IMR-90 (cell line): ENCODE data around the gene POLR2L. TPM values are rescaled to one million over a fixed set of nuclear protein-coding genes. Genes with fewer than 3 reads are reported as not detected.

Experiments
- ATAC-seq: fragments of 200-7000 bp; cut with Tn5 transposase; 2 replicates; pipeline ENCODE4 v1.9.1; 2020; ENCODE audit warnings: low read depth, mild to moderate bottlenecking, moderate library complexity
- BruUV-seq: library from RNA; stranded (reverse); fragments of 400-500 nt; replicated peaks from 2 replicates; lab custom pipeline; 2021; lab: Mats Ljungman, UMichigan
- CTCF ChIA-PET: fragments of 300-600 bp; formaldehyde crosslinking; extraction: SDS; loops from one replicate; lab custom pipeline; 2021; ENCODE audit warnings: antibody characterized with exemption; lab: Yijun Ruan, JAX
- POLR2A ChIA-PET: fragments of 300-600 bp; sonication (Branson Sonifier 250); formaldehyde crosslinking; loops from one replicate; lab custom pipeline; 2022; ENCODE audit warnings: antibody characterized with exemption; ENCODE audit not compliant: unreplicated experiment; lab: Charles Lee
- DNase-seq: peaks from one replicate; pipeline ENCODE4 v3.0.0; 2013
- H2AFZ ChIP-seq: replicated peaks from 2 replicates; pipeline ENCODE3; 2013; ENCODE audit warnings: low read length, mild to moderate bottlenecking; ENCODE audit not compliant: poor library complexity
- H2AK5ac ChIP-seq: 2 replicates; pipeline ENCODE4 v1.6.1; 2013; ENCODE audit warnings: low read depth, low read length, inconsistent platforms
- H2AK9ac ChIP-seq: replicated peaks from 2 replicates; pipeline ENCODE3; 2013; ENCODE audit warnings: mild to moderate bottlenecking, low read depth, low read length, moderate library complexity; ENCODE audit not compliant: poor library complexity
- H2BK120ac ChIP-seq: 2 replicates; pipeline ENCODE4 v1.6.1; 2013; ENCODE audit warnings: low read depth, low read length, inconsistent platforms
- H2BK15ac ChIP-seq: 3 replicates; pipeline ENCODE4 v1.6.1; 2013; ENCODE audit warnings: low read depth, low read length, inconsistent platforms
- H2BK20ac ChIP-seq: 2 replicates; pipeline ENCODE4 v1.6.1; 2013; ENCODE audit warnings: low read depth, mild to moderate bottlenecking, inconsistent platforms, low read length, moderate library complexity
- H2BK5ac ChIP-seq: 2 replicates; pipeline ENCODE4 v1.6.1; 2013; ENCODE audit warnings: mild to moderate bottlenecking, low read depth, low read length, inconsistent platforms; ENCODE audit not compliant: poor library complexity, severe bottlenecking
- H3K14ac ChIP-seq: replicated peaks from 2 replicates; pipeline ENCODE4 v1.6.1; 2013; ENCODE audit warnings: low read depth, low read length, inconsistent platforms
- H3K18ac ChIP-seq: 2 replicates; pipeline ENCODE4 v1.6.1; 2013; ENCODE audit warnings: low read depth, low read length, control low read depth
- H3K23ac ChIP-seq: 2 replicates; pipeline ENCODE4 v1.6.1; 2013; ENCODE audit warnings: low read depth, low read length, inconsistent platforms
- H3K27ac ChIP-seq: 2 replicates; pipeline ENCODE4 v1.5.1; 2013; ENCODE audit warnings: mild to moderate bottlenecking, control low read depth, low read length; ENCODE audit not compliant: insufficient read depth
- H3K27me3 ChIP-seq: 2 replicates; pipeline ENCODE4 v1.6.1; 2013; ENCODE audit warnings: low read length; ENCODE audit not compliant: control insufficient read depth, insufficient read depth
- H3K36me3 ChIP-seq: 2 replicates; pipeline ENCODE4 v1.6.1; 2013; ENCODE audit warnings: low read length, mixed read lengths; ENCODE audit not compliant: control insufficient read depth, insufficient read depth
- H3K4ac ChIP-seq: 2 replicates; pipeline ENCODE4 v1.6.1; 2013; ENCODE audit warnings: low read depth, low read length, inconsistent platforms
- H3K4me1 ChIP-seq: 2 replicates; pipeline ENCODE4 v1.6.1; 2013; ENCODE audit warnings: low read length, mixed read lengths; ENCODE audit not compliant: control insufficient read depth, insufficient read depth
- H3K4me2 ChIP-seq: 2 replicates; pipeline ENCODE4 v1.6.1; 2013; ENCODE audit warnings: low read depth, mild to moderate bottlenecking, control low read depth, low read length, moderate library complexity
- H3K4me3 ChIP-seq: 2 replicates; pipeline ENCODE4 v1.5.1; 2013; ENCODE audit warnings: low read depth, mild to moderate bottlenecking, control low read depth, low read length, moderate library complexity; ENCODE audit not compliant: insufficient read depth
- H3K56ac ChIP-seq: 2 replicates; pipeline ENCODE4 v1.6.1; 2013; ENCODE audit warnings: low read length, inconsistent platforms; ENCODE audit not compliant: insufficient read depth; ENCODE audit errors: extremely low read depth
- H3K79me1 ChIP-seq, 2 experiments: 2 replicates each; pipeline ENCODE4 v1.6.1; 2013; ENCODE audit warnings: low read length in 2 of 2, inconsistent platforms in 1 of 2, low read depth in 1 of 2
- H3K9ac ChIP-seq: 2 replicates; pipeline ENCODE4 v1.6.1; 2013; ENCODE audit warnings: low read depth, low read length, control low read depth
- H3K9me1 ChIP-seq: 2 replicates; pipeline ENCODE4 v1.6.1; 2013; ENCODE audit warnings: low read length, inconsistent platforms; ENCODE audit not compliant: insufficient read depth
- H3K9me3 ChIP-seq: 2 replicates; pipeline ENCODE4 v1.6.1; 2013; ENCODE audit warnings: low read length; ENCODE audit not compliant: control insufficient read depth, insufficient read depth
- H4K20me1 ChIP-seq: 2 replicates; pipeline ENCODE4 v1.6.1; 2013; ENCODE audit warnings: low read length, inconsistent platforms; ENCODE audit not compliant: insufficient read depth
- H4K5ac ChIP-seq: 2 replicates; pipeline ENCODE4 v1.6.1; 2013; ENCODE audit warnings: mild to moderate bottlenecking, low read depth, low read length, control low read depth
- H4K8ac ChIP-seq, 2 experiments: 2 replicates each; pipeline ENCODE4 v1.6.1; 2013; ENCODE audit warnings: low read depth in 2 of 2, low read length in 2 of 2, control low read depth in 1 of 2, inconsistent platforms in 1 of 2
- H4K91ac ChIP-seq: 2 replicates; pipeline ENCODE4 v1.6.1; 2013; ENCODE audit warnings: low read depth, low read length, inconsistent platforms; ENCODE audit not compliant: insufficient read depth
- BHLHE40 ChIP-seq: fragments of 150-350 bp; IDR thresholded peaks from 2 replicates; pipeline ENCODE4 v1.6.1; 2016; ENCODE audit warnings: mild to moderate bottlenecking, low read depth, low read length
- CEBPB ChIP-seq: IDR thresholded peaks from 2 replicates; pipeline ENCODE4 v1.6.1; 2012; ENCODE audit warnings: low read depth, low read length, improper control_type of control experiment
- CHD1 ChIP-seq: IDR thresholded peaks from 2 replicates; pipeline ENCODE4 v1.6.1; 2012; ENCODE audit warnings: low read depth, low read length, improper control_type of control experiment
- ELK1 ChIP-seq: fragments of 150-350 bp; IDR thresholded peaks from 2 replicates; pipeline ENCODE4 v1.6.1; 2016; ENCODE audit warnings: low read depth, mild to moderate bottlenecking, low read length, moderate library complexity, borderline replicate concordance
- FOS ChIP-seq: fragments of 150-350 bp; IDR thresholded peaks from 2 replicates; pipeline ENCODE4 v1.6.1; 2016; ENCODE audit warnings: low read depth, low read length
- MAFK ChIP-seq: IDR thresholded peaks from 2 replicates; pipeline ENCODE4 v1.6.1; 2012; ENCODE audit warnings: low read depth, low read length, improper control_type of control experiment
- MAZ ChIP-seq: IDR thresholded peaks from 2 replicates; pipeline ENCODE4 v1.6.1; 2012; ENCODE audit warnings: low read depth, mild to moderate bottlenecking, low read length, improper control_type of control experiment, moderate library complexity, borderline replicate concordance
- MXI1 ChIP-seq: IDR thresholded peaks from 2 replicates; pipeline ENCODE4 v1.6.1; 2012; ENCODE audit warnings: low read depth, mild to moderate bottlenecking, low read length, moderate library complexity, borderline replicate concordance
- NFE2L2 ChIP-seq: fragments of 150-350 bp; IDR thresholded peaks from 2 replicates; pipeline ENCODE4 v1.6.1; 2016; ENCODE audit warnings: low read depth, mild to moderate bottlenecking, low read length
- POLR2A ChIP-seq: IDR thresholded peaks from 2 replicates; pipeline ENCODE4 v1.6.1; 2012; ENCODE audit warnings: mild to moderate bottlenecking, low read depth, low read length
- RAD21 ChIP-seq: IDR thresholded peaks from 2 replicates; pipeline ENCODE4 v1.6.1; 2012; ENCODE audit warnings: low read length, improper control_type of control experiment
- RCOR1 ChIP-seq: IDR thresholded peaks from 2 replicates; pipeline ENCODE4 v1.6.1; 2012; ENCODE audit warnings: mild to moderate bottlenecking, low read length, improper control_type of control experiment; ENCODE audit not compliant: insufficient replicate concordance
- RFX5 ChIP-seq: IDR thresholded peaks from 2 replicates; pipeline ENCODE4 v1.8.0; 2012; ENCODE audit warnings: low read depth, mild to moderate bottlenecking, low read length, moderate library complexity
- SMC3 ChIP-seq: fragments of 150-350 bp; IDR thresholded peaks from 2 replicates; pipeline ENCODE4 v1.6.1; 2016; ENCODE audit warnings: low read depth, mild to moderate bottlenecking, antibody characterized with exemption, low read length, moderate library complexity
- USF2 ChIP-seq: fragments of 150-350 bp; IDR thresholded peaks from 2 replicates; pipeline ENCODE4 v1.6.1; 2017; ENCODE audit warnings: mild to moderate bottlenecking, antibody characterized with exemption, low read length, low read depth
- WGBS, 2 experiments: methylation state at CpG; one replicate each; pipeline versions ENCODE4 v1.1.5 to v1.1.7; 2013; ENCODE audit warnings: missing lambda C conversion rate in 2 of 2; ENCODE audit not compliant: insufficient read length in 1 of 2; ENCODE audit errors: extremely low coverage in 2 of 2; 5-methylcytosine and 5-hydroxymethylcytosine counted together
- dilution Hi-C: fragments of 300-500 bp; cut with HindIII; formaldehyde crosslinking; loops from one replicate; pipeline ENCODE4 v1.14.3; 2018; ENCODE audit warnings: low sequenced_read_pairs; ENCODE audit not compliant: unreplicated experiment
- in situ Hi-C: fragments of 300-500 bp; cut with MboI; formaldehyde crosslinking; loops from 3 replicates; pipeline ENCODE4 v1.14.3; 2019; ENCODE audit warnings: low sequenced_read_pairs, inconsistent platforms, mixed read lengths
- intact Hi-C: fragments of 100-400 bp; cut with micrococcal nuclease; formaldehyde crosslinking; loops from 2 replicates; pipeline ENCODE4 v1.10.0; 2022
- polyA plus RNA-seq, 3 experiments: library from polyadenylated mRNA; depleted of rRNA; stranded (reverse); fragments of >200 nt; gene quantifications; 2 replicates each; pipeline ENCODE4 v1.2.3, GENCODE V29; 2012; ENCODE audit warnings: low replicate concordance in 1 of 3
- total RNA-seq: library from RNA; depleted of rRNA; stranded (reverse); fragments of >200 nt; gene quantifications from 2 replicates; pipeline ENCODE4 v1.2.3, GENCODE V29; 2012
- TF ChIP-seq, protein P1 (sequence below): conservative IDR thresholded peaks from 2 replicates; pipeline ENCODE4 v1.5.1; 2012; ENCODE audit warnings: mild to moderate bottlenecking, low read depth, low read length, improper control_type of control experiment

The POLR2L gene
- total and polyA plus RNA-seq, 2 of the 4 experiments (the other 2 are of a cell fraction) = 44.4 to 416 TPM

GRCh38 chr11:816433-816779 is 25.9 kb downstream of the POLR2L start:
- in situ Hi-C loops (no loop called here), dilution Hi-C loops (no loop called here), intact Hi-C loops (no loop called here)
- H3K9me1 ChIP-seq = peaks cover 8% of the 10 kb centered on the region; the same call in 1 of the 2 replicates
- no peak overlapping the region for H3K9ac ChIP-seq
- POLR2A ChIA-PET = no interaction called here
- no peak overlapping the region for H2BK15ac ChIP-seq
- H4K5ac ChIP-seq = no peak overlapping the region
- ATAC-seq (no peak), DNase-seq (no peak)
- H4K8ac ChIP-seq = no peak overlapping the region
- H4K20me1 ChIP-seq = peaks cover 40% of the 10 kb centered on the region
- no peak overlapping the region for H3K18ac ChIP-seq
- H3K4me1 ChIP-seq = peaks cover 16% of the 10 kb centered on the region
- H2BK120ac ChIP-seq = no peak overlapping the region
- TF ChIP-seq MAZ = no peak
- no peak for TF ChIP-seq CEBPB
- no peak for TF ChIP-seq NFE2L2
- TF ChIP-seq CHD1 = no peak
- TF ChIP-seq USF2 = no peak
- TF ChIP-seq ELK1 = no peak
- no peak for TF ChIP-seq BHLHE40
- no peak for TF ChIP-seq RFX5
- no peak for TF ChIP-seq MAFK
- TF ChIP-seq RAD21 = no peak
- TF ChIP-seq, protein P1, sequence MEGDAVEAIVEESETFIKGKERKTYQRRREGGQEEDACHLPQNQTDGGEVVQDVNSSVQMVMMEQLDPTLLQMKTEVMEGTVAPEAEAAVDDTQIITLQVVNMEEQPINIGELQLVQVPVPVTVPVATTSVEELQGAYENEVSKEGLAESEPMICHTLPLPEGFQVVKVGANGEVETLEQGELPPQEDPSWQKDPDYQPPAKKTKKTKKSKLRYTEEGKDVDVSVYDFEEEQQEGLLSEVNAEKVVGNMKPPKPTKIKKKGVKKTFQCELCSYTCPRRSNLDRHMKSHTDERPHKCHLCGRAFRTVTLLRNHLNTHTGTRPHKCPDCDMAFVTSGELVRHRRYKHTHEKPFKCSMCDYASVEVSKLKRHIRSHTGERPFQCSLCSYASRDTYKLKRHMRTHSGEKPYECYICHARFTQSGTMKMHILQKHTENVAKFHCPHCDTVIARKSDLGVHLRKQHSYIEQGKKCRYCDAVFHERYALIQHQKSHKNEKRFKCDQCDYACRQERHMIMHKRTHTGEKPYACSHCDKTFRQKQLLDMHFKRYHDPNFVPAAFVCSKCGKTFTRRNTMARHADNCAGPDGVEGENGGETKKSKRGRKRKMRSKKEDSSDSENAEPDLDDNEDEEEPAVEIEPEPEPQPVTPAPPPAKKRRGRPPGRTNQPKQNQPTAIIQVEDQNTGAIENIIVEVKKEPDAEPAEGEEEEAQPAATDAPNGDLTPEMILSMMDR = no peak
- TF ChIP-seq MXI1 = no peak
- no peak for TF ChIP-seq FOS
- no peak for TF ChIP-seq RCOR1
- no peak for TF ChIP-seq SMC3
- no peak for TF ChIP-seq POLR2A
- H3K4me2 ChIP-seq = no peak overlapping the region
- no peak overlapping the region for H3K23ac ChIP-seq
- H3K4ac ChIP-seq = no peak overlapping the region
- no CpG with 5 or more reads among the region's 11 CpGs for WGBS, 2 experiments
- H3K79me1 ChIP-seq = peaks cover 24 to 41% of the 10 kb centered on the region in 2 experiments
- H3K27ac ChIP-seq = no peak overlapping the region
- no peak overlapping the region for H3K4me3 ChIP-seq
- H3K36me3 ChIP-seq = peaks cover 25% of the 10 kb centered on the region
- no peak overlapping the region for H2AK5ac ChIP-seq
- CTCF ChIA-PET = no interaction called here
- no peaks in the 10 kb centered on the region for H3K9me3 ChIP-seq
- no peak overlapping the region for H2AFZ ChIP-seq
- no peak overlapping the region for H3K14ac ChIP-seq
- H3K56ac ChIP-seq = no peak overlapping the region
- H2BK20ac ChIP-seq = no peak overlapping the region
- no peak overlapping the region for H2AK9ac ChIP-seq
- no peak overlapping the region for H4K91ac ChIP-seq
- no peaks in the 10 kb centered on the region for H3K27me3 ChIP-seq
- H2BK5ac ChIP-seq = no peak overlapping the region
- no TSS peak for BruUV-seq
